ENCODE results near the gene DOCK2. TPM values are rescaled to one million over a fixed set of nuclear protein-coding genes. Genes with fewer than 3 reads are reported as not detected.

The DOCK2 gene
- total and polyA plus RNA-seq, 9 of the 15 experiments (the other 6 are each of a cell fraction or from before 2014, with no cell fraction given) = 4.5 to 42.6 (median 20.5) TPM

DNA sequence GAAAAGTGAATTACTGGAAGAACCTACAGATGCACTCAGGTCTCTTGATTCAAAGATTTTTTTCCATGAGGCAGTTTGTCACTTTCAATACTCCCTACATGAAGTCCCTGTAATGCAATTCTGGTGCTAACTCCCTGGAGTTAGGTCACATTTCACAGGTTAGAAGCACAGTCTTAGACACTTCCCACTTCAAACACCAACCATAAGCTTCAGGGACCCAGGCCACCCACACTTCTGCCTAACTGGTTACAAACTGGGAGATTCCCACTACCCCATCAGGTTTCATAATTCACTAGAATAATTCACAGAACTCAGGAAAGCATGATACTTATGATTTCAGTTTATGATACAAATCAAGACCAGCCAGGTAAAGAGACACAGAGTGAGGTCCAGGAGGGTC lies 439.7 kb downstream of the DOCK2 start (continued):
- TF ChIP-seq, protein P1, sequence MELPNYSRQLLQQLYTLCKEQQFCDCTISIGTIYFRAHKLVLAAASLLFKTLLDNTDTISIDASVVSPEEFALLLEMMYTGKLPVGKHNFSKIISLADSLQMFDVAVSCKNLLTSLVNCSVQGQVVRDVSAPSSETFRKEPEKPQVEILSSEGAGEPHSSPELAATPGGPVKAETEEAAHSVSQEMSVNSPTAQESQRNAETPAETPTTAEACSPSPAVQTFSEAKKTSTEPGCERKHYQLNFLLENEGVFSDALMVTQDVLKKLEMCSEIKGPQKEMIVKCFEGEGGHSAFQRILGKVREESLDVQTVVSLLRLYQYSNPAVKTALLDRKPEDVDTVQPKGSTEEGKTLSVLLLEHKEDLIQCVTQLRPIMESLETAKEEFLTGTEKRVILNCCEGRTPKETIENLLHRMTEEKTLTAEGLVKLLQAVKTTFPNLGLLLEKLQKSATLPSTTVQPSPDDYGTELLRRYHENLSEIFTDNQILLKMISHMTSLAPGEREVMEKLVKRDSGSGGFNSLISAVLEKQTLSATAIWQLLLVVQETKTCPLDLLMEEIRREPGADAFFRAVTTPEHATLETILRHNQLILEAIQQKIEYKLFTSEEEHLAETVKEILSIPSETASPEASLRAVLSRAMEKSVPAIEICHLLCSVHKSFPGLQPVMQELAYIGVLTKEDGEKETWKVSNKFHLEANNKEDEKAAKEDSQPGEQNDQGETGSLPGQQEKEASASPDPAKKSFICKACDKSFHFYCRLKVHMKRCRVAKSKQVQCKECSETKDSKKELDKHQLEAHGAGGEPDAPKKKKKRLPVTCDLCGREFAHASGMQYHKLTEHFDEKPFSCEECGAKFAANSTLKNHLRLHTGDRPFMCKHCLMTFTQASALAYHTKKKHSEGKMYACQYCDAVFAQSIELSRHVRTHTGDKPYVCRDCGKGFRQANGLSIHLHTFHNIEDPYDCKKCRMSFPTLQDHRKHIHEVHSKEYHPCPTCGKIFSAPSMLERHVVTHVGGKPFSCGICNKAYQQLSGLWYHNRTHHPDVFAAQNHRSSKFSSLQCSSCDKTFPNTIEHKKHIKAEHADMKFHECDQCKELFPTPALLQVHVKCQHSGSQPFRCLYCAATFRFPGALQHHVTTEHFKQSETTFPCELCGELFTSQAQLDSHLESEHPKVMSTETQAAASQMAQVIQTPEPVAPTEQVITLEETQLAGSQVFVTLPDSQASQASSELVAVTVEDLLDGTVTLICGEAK (IDR thresholded peaks at IDR 0.05) = no peak
- TF ChIP-seq, protein P1 (CRISPR knock-in tag; IDR thresholded peaks at IDR 0.05) = no peak
- TF ChIP-seq, protein P2, sequence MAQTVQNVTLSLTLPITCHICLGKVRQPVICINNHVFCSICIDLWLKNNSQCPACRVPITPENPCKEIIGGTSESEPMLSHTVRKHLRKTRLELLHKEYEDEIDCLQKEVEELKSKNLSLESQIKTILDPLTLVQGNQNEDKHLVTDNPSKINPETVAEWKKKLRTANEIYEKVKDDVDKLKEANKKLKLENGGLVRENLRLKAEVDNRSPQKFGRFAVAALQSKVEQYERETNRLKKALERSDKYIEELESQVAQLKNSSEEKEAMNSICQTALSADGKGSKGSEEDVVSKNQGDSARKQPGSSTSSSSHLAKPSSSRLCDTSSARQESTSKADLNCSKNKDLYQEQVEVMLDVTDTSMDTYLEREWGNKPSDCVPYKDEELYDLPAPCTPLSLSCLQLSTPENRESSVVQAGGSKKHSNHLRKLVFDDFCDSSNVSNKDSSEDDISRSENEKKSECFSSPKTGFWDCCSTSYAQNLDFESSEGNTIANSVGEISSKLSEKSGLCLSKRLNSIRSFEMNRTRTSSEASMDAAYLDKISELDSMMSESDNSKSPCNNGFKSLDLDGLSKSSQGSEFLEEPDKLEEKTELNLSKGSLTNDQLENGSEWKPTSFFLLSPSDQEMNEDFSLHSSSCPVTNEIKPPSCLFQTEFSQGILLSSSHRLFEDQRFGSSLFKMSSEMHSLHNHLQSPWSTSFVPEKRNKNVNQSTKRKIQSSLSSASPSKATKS (CRISPR knock-in tag; IDR thresholded peaks at IDR 0.05) = no peak
- TF ChIP-seq CBX5 (IDR thresholded peaks at IDR 0.05; ENCODE audit: borderline replicate concordance, low read depth) (no peak), SUPT5H (IDR thresholded peaks at IDR 0.05) (no peak), MYBL2 (IDR thresholded peaks at IDR 0.05; ENCODE audit: low read depth) (no peak), MYBL2 (CRISPR knock-in tag; IDR thresholded peaks at IDR 0.05; ENCODE audit: borderline replicate concordance) (no peak), MAFG (tag; conservative IDR thresholded peaks at IDR 0.05) (no peak), SIX5 (IDR thresholded peaks at IDR 0.05; ENCODE audit: borderline replicate concordance in 1 of 2, insufficient read depth in 1 of 2, low read depth in 1 of 2, low read length in 2 of 2) (no peak)
- TF ChIP-seq, protein P3, sequence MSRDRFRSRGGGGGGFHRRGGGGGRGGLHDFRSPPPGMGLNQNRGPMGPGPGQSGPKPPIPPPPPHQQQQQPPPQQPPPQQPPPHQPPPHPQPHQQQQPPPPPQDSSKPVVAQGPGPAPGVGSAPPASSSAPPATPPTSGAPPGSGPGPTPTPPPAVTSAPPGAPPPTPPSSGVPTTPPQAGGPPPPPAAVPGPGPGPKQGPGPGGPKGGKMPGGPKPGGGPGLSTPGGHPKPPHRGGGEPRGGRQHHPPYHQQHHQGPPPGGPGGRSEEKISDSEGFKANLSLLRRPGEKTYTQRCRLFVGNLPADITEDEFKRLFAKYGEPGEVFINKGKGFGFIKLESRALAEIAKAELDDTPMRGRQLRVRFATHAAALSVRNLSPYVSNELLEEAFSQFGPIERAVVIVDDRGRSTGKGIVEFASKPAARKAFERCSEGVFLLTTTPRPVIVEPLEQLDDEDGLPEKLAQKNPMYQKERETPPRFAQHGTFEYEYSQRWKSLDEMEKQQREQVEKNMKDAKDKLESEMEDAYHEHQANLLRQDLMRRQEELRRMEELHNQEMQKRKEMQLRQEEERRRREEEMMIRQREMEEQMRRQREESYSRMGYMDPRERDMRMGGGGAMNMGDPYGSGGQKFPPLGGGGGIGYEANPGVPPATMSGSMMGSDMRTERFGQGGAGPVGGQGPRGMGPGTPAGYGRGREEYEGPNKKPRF (IDR thresholded peaks at IDR 0.05; ENCODE audit: low read depth, low read length) = no peak
- TF ChIP-seq, protein P4, sequence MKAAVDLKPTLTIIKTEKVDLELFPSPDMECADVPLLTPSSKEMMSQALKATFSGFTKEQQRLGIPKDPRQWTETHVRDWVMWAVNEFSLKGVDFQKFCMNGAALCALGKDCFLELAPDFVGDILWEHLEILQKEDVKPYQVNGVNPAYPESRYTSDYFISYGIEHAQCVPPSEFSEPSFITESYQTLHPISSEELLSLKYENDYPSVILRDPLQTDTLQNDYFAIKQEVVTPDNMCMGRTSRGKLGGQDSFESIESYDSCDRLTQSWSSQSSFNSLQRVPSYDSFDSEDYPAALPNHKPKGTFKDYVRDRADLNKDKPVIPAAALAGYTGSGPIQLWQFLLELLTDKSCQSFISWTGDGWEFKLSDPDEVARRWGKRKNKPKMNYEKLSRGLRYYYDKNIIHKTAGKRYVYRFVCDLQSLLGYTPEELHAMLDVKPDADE (conservative IDR thresholded peaks at IDR 0.05; ENCODE audit: control insufficient read depth, low read depth, low read length) = no peak
- TF ChIP-seq, protein P5, sequence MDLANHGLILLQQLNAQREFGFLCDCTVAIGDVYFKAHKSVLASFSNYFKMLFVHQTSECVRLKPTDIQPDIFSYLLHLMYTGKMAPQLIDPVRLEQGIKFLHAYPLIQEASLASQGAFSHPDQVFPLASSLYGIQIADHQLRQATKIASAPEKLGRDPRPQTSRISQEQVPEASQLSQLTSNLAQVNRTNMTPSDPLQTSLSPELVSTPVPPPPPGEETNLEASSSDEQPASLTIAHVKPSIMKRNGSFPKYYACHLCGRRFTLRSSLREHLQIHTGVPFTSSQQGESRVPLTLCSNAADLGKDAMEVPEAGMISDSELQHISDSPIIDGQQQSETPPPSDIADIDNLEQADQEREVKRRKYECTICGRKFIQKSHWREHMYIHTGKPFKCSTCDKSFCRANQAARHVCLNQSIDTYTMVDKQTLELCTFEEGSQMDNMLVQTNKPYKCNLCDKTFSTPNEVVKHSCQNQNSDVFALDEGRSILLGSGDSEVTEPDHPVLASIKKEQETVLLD (IDR thresholded peaks at IDR 0.05) = no peak

Measured in K562 (cell line).